ENCODE data around the gene DAZAP1. TPM values are rescaled to one million over a fixed set of nuclear protein-coding genes. Genes with fewer than 3 reads are reported as not detected.

Gene DAZAP1
- total and polyA plus RNA-seq, 2 of the 4 experiments (the other 2 are of a cell fraction) = 22.0 to 62.8 TPM

- Histone ChIP-seq H3K56ac (ENCODE audit: extremely low read depth, insufficient read depth, low read length) (no peak overlapping the region), H3K9ac (ENCODE audit: low read depth, low read length) (peak overlapping the region; percentile 46), H2AFZ (replicated peaks; ENCODE audit: low read length, poor library complexity) (peak overlapping the region; percentile 97), H2AK9ac (replicated peaks; ENCODE audit: low read depth, low read length, poor library complexity) (peak overlapping the region; percentile 96), H3K4me2 (ENCODE audit: low read depth, low read length) (peak overlapping the region; percentile 94), H2AK5ac (ENCODE audit: low read depth, low read length) (peak overlapping the region; percentile 39), H3K4me3 (ENCODE audit: insufficient read depth, low read depth, low read length) (peak overlapping the region; percentile 71), H3K27me3 (ENCODE audit: control insufficient read depth, insufficient read depth, low read length) (no peaks in the 10 kb centered on the region), H3K27ac (ENCODE audit: insufficient read depth, low read length) (peak overlapping the region; percentile 41; the same call in 1 of the 2 replicates), H4K20me1 (ENCODE audit: insufficient read depth, low read length) (no peaks in the 10 kb centered on the region), H2BK15ac (ENCODE audit: low read depth, low read length) (no peak overlapping the region), H3K36me3 (ENCODE audit: control insufficient read depth, insufficient read depth, low read length) (peaks cover 3% of the 10 kb centered on the region; the same call in 1 of the 2 replicates), H4K8ac (ENCODE audit: low read depth in 2 of 2, low read length in 2 of 2) (peak overlapping the region; percentile 76 to 78; a peak in 1 of 4 replicates), H3K23ac (ENCODE audit: low read depth, low read length) (peak overlapping the region; percentile 24; the same call in 1 of the 2 replicates), H4K91ac (ENCODE audit: insufficient read depth, low read depth, low read length) (no peak overlapping the region), H2BK20ac (ENCODE audit: low read depth, low read length) (no peak overlapping the region), H3K9me3 (ENCODE audit: control insufficient read depth, insufficient read depth, low read length) (no peaks in the 10 kb centered on the region), H3K4ac (ENCODE audit: low read depth, low read length) (peak overlapping the region; percentile 70), H3K4me1 (ENCODE audit: control insufficient read depth, insufficient read depth, low read length) (peaks cover 6% of the 10 kb centered on the region), H3K18ac (ENCODE audit: low read depth, low read length) (no peak overlapping the region), H2BK120ac (ENCODE audit: low read depth, low read length) (peak overlapping the region; percentile 46; the same call in 1 of the 2 replicates), H3K14ac (replicated peaks; ENCODE audit: low read depth, low read length) (no peak overlapping the region; the same call in 1 of the 2 replicates), H4K5ac (ENCODE audit: low read depth, low read length) (no peak overlapping the region), H3K79me1 (ENCODE audit: low read depth in 1 of 2, low read length in 2 of 2) (peaks cover 0 to 10% of the 10 kb centered on the region in 2 experiments; a peak in 3 of 4 replicates), H3K9me1 (ENCODE audit: insufficient read depth, low read length) (no peaks in the 10 kb centered on the region), H2BK5ac (ENCODE audit: low read depth, low read length, poor library complexity, severe bottlenecking) (peak overlapping the region; percentile 5)
- ChIA-PET CTCF (interaction anchor here (0.6 kb wide), 1 partner anchor 471 kb away, joined by 3 read pairs; no protein-coding TSS in a partner anchor), POLR2A (ENCODE audit: unreplicated experiment) (no interaction called here)
- in situ Hi-C loops (cut with MboI; ENCODE audit: low sequenced_read_pairs) (no loop called here), dilution Hi-C loops (cut with HindIII; ENCODE audit: low sequenced_read_pairs, unreplicated experiment) (no loop called here), intact Hi-C loops (cut with micrococcal nuclease) (no loop called here)
- WGBS, 2 experiments (ENCODE audit: extremely low coverage in 2 of 2, insufficient read length in 1 of 2) = 33% methylated on average over 12 of the region's 36 CpGs; no CpG with 5 or more reads in 1 of the 2 experiments
- ATAC-seq (ENCODE audit: low read depth) (peak; percentile 30), DNase-seq (no peak)
- peak; percentile 70 for TF ChIP-seq RCOR1 (IDR thresholded peaks at IDR 0.05; ENCODE audit: insufficient replicate concordance, low read length)
- TF ChIP-seq CTCF (conservative IDR thresholded peaks at IDR 0.05; ENCODE audit: low read depth, low read length) = no peak
- TF ChIP-seq MXI1 (IDR thresholded peaks at IDR 0.05; ENCODE audit: borderline replicate concordance, low read depth, low read length) = no peak
- no peak for TF ChIP-seq MAFK (IDR thresholded peaks at IDR 0.05; ENCODE audit: low read depth, low read length)
- no peak for TF ChIP-seq FOS (IDR thresholded peaks at IDR 0.05; ENCODE audit: low read depth, low read length)
- TF ChIP-seq BHLHE40 (IDR thresholded peaks at IDR 0.05; ENCODE audit: low read depth, low read length) = no peak
- BruUV-seq (replicated peaks) = no TSS peak
Observed at GRCh38 chr19:1400281-1401137, 6.9 kb upstream of the DAZAP1 start.
